ENCODE results near the gene PTPN14.

The PTPN14 gene

GRCh38 chr1:214416417-214416816 is 135.0 kb downstream of the PTPN14 start:
- ATAC-seq = peak; percentile 66
- TF ChIP-seq, protein P1, sequence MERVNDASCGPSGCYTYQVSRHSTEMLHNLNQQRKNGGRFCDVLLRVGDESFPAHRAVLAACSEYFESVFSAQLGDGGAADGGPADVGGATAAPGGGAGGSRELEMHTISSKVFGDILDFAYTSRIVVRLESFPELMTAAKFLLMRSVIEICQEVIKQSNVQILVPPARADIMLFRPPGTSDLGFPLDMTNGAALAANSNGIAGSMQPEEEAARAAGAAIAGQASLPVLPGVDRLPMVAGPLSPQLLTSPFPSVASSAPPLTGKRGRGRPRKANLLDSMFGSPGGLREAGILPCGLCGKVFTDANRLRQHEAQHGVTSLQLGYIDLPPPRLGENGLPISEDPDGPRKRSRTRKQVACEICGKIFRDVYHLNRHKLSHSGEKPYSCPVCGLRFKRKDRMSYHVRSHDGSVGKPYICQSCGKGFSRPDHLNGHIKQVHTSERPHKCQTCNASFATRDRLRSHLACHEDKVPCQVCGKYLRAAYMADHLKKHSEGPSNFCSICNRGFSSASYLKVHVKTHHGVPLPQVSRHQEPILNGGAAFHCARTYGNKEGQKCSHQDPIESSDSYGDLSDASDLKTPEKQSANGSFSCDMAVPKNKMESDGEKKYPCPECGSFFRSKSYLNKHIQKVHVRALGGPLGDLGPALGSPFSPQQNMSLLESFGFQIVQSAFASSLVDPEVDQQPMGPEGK (CRISPR knock-in tag; IDR thresholded peaks at IDR 0.05; ENCODE audit: borderline replicate concordance) = no peak
- TF ChIP-seq ZNF565 (CRISPR knock-in tag; conservative IDR thresholded peaks at IDR 0.05; ENCODE audit: low read depth) (no peak), ARNTL (CRISPR knock-in tag; IDR thresholded peaks at IDR 0.05; ENCODE audit: borderline replicate concordance, low read depth) (no peak), BACH2 (CRISPR knock-in tag; IDR thresholded peaks at IDR 0.05; ENCODE audit: borderline replicate concordance) (no peak), PPARA (CRISPR knock-in tag; IDR thresholded peaks at IDR 0.05; ENCODE audit: borderline replicate concordance) (no peak)
- TF ChIP-seq, protein P2, sequence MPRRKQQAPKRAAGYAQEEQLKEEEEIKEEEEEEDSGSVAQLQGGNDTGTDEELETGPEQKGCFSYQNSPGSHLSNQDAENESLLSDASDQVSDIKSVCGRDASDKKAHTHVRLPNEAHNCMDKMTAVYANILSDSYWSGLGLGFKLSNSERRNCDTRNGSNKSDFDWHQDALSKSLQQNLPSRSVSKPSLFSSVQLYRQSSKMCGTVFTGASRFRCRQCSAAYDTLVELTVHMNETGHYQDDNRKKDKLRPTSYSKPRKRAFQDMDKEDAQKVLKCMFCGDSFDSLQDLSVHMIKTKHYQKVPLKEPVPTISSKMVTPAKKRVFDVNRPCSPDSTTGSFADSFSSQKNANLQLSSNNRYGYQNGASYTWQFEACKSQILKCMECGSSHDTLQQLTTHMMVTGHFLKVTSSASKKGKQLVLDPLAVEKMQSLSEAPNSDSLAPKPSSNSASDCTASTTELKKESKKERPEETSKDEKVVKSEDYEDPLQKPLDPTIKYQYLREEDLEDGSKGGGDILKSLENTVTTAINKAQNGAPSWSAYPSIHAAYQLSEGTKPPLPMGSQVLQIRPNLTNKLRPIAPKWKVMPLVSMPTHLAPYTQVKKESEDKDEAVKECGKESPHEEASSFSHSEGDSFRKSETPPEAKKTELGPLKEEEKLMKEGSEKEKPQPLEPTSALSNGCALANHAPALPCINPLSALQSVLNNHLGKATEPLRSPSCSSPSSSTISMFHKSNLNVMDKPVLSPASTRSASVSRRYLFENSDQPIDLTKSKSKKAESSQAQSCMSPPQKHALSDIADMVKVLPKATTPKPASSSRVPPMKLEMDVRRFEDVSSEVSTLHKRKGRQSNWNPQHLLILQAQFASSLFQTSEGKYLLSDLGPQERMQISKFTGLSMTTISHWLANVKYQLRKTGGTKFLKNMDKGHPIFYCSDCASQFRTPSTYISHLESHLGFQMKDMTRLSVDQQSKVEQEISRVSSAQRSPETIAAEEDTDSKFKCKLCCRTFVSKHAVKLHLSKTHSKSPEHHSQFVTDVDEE (CRISPR knock-in tag; IDR thresholded peaks at IDR 0.05) = no peak

GRCh38 chr1:214415131-214415530 is 136.3 kb downstream of the PTPN14 start:
- ATAC-seq = no peak

GRCh38 chr1:214414691-214415090 is 136.7 kb downstream of the PTPN14 start:
- TF ChIP-seq ZNF565 (CRISPR knock-in tag; conservative IDR thresholded peaks at IDR 0.05; ENCODE audit: low read depth) = no peak
- TF ChIP-seq, protein P2 (CRISPR knock-in tag; IDR thresholded peaks at IDR 0.05) = no peak
- no peak for TF ChIP-seq ISL1 (CRISPR knock-in tag; IDR thresholded peaks at IDR 0.05)
- TF ChIP-seq, protein P3, sequence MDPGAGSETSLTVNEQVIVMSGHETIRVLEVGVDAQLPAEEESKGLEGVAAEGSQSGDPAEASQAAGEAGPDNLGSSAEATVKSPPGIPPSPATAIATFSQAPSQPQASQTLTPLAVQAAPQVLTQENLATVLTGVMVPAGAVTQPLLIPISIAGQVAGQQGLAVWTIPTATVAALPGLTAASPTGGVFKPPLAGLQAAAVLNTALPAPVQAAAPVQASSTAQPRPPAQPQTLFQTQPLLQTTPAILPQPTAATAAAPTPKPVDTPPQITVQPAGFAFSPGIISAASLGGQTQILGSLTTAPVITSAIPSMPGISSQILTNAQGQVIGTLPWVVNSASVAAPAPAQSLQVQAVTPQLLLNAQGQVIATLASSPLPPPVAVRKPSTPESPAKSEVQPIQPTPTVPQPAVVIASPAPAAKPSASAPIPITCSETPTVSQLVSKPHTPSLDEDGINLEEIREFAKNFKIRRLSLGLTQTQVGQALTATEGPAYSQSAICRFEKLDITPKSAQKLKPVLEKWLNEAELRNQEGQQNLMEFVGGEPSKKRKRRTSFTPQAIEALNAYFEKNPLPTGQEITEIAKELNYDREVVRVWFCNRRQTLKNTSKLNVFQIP (CRISPR knock-in tag; IDR thresholded peaks at IDR 0.05; ENCODE audit: borderline replicate concordance, low read depth) = no peak
- no peak for TF ChIP-seq BACH2 (CRISPR knock-in tag; IDR thresholded peaks at IDR 0.05; ENCODE audit: borderline replicate concordance)
- no peak for TF ChIP-seq OSR1 (CRISPR knock-in tag; IDR thresholded peaks at IDR 0.05)
- TF ChIP-seq, protein P1 (CRISPR knock-in tag; IDR thresholded peaks at IDR 0.05; ENCODE audit: borderline replicate concordance) = no peak
- no peak for TF ChIP-seq GLIS3 (CRISPR knock-in tag; IDR thresholded peaks at IDR 0.05)
- no peak for ATAC-seq

More at GRCh38 chr1:214415131-214415530, 136.3 kb downstream of the PTPN14 start:
- no peak for TF ChIP-seq ZNF70 (CRISPR knock-in tag; IDR thresholded peaks at IDR 0.05)
- no peak for TF ChIP-seq PPARA (CRISPR knock-in tag; IDR thresholded peaks at IDR 0.05; ENCODE audit: borderline replicate concordance)
- no peak for TF ChIP-seq ZFP3 (CRISPR knock-in tag; IDR thresholded peaks at IDR 0.05)
- no peak for TF ChIP-seq ESRRG (CRISPR knock-in tag; IDR thresholded peaks at IDR 0.05)
- TF ChIP-seq ZNF8 (CRISPR knock-in tag; IDR thresholded peaks at IDR 0.05) = no peak
- TF ChIP-seq ARNTL (CRISPR knock-in tag; IDR thresholded peaks at IDR 0.05; ENCODE audit: borderline replicate concordance, low read depth) = no peak
- TF ChIP-seq, protein P2 (CRISPR knock-in tag; IDR thresholded peaks at IDR 0.05) = no peak
- TF ChIP-seq SNAI2 (CRISPR knock-in tag; IDR thresholded peaks at IDR 0.05) = no peak

All from SK-N-SH treated with all-trans-retinoic acid at 6 μM for 48 hours (cell line).